ENCODE data around the gene TP73. TPM values are rescaled to one million over a fixed set of nuclear protein-coding genes. Genes with fewer than 3 reads are reported as not detected.

Gene TP73
- total RNA-seq, 1 donor = not detected

DNA sequence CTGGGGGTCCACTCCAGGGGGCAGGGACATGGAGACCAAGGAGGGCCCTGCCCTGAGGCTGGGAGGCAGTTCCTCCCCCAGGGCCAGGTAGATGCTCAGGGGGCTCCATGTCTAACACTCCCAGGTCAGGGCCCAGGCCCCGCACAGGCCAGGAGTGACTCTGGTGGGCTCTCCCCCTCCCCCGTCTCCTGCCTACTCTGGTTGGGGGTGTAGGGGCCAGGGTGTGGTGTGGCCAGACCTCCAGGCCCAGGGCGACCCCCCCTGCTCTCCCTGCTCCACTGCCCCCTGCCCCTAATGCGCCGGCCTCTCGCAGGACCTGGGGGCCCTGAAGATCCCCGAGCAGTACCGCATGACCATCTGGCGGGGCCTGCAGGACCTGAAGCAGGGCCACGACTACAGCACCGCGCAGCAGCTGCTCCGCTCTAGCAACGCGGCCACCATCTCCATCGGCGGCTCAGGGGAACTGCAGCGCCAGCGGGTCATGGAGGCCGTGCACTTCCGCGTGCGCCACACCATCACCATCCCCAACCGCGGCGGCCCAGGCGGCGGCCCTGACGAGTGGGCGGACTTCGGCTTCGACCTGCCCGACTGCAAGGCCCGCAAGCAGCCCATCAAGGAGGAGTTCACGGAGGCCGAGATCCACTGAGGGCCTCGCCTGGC, 80.2 kb downstream of the TP73 start:
- no peak overlapping the region for H3K4me3 ChIP-seq (ENCODE audit: low read depth, low read length)
- DNase-seq (ENCODE audit: low read depth) = no peak
- TF ChIP-seq, protein P1, sequence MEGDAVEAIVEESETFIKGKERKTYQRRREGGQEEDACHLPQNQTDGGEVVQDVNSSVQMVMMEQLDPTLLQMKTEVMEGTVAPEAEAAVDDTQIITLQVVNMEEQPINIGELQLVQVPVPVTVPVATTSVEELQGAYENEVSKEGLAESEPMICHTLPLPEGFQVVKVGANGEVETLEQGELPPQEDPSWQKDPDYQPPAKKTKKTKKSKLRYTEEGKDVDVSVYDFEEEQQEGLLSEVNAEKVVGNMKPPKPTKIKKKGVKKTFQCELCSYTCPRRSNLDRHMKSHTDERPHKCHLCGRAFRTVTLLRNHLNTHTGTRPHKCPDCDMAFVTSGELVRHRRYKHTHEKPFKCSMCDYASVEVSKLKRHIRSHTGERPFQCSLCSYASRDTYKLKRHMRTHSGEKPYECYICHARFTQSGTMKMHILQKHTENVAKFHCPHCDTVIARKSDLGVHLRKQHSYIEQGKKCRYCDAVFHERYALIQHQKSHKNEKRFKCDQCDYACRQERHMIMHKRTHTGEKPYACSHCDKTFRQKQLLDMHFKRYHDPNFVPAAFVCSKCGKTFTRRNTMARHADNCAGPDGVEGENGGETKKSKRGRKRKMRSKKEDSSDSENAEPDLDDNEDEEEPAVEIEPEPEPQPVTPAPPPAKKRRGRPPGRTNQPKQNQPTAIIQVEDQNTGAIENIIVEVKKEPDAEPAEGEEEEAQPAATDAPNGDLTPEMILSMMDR (IDR thresholded peaks at IDR 0.05; ENCODE audit: insufficient read depth, low read depth, low read length) = no peak

DNA sequence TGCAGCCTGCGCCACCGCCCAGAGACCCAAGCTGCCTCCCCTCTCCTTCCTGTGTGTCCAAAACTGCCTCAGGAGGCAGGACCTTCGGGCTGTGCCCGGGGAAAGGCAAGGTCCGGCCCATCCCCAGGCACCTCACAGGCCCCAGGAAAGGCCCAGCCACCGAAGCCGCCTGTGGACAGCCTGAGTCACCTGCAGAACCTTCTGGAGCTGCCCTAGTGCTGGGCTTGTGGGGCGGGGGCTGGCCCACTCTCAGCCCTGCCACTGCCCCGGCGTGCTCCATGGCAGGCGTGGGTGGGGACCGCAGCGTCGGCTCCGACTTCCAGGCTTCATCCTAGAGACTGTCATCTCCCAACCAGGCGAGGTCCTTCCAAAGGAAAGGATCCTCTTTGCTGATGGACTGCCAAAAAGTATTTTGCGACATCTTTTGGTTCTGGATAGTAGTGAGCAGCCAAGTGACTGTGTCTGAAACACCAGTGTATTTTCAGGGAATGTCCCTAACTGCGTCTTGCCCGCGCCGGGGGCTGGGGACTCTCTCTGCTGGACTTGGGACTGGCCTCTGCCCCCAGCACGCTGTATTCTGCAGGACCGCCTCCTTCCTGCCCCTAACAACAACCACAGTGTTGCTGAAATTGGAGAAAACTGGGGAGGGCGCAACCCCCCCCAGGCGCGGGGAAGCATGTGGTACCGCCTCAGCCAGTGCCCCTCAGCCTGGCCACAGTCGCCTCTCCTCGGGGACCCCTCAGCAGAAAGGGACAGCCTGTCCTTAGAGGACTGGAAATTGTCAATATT, 81.0 kb downstream of the TP73 start:
- TF ChIP-seq, protein P1 (IDR thresholded peaks at IDR 0.05; ENCODE audit: insufficient read depth, low read depth, low read length) = no peak
- DNase-seq (ENCODE audit: low read depth) = no peak
- H3K4me3 ChIP-seq (ENCODE audit: low read depth, low read length) = no peak overlapping the region

DNA sequence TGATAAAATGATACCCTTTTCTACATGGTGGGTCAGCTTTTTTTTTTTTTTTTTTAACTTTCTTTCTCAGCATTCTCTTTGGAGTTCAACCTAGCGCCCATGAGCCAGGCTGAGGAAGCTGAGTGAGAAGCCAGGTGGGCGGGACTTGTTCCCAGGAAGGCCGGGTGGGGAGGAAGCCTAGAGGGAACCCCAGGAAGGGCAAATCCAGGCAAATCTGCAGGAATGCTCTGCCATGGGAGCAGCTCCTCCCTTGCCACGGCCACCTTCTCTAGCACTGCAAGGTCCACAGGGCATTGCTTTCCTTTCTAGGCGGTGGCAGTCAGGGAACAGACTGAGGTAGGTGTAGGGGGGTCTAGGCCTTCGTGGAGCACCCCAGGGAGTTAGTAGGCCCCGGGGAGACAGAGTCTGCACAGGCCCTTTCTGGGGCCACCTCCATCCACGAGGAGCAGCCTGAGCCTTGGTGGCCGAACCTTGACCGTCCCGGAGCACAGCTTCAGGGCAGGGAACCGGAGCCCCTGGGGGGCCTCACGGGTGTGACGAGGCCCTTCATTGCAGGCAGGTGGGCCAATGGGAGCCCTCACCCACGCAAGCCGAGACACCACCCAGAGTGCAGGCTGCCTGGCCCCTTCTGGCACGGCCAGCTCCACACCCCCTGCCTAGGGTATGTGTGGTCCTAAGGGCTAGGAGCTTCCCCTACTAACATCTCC, 81.7 kb downstream of the TP73 start:
- TF ChIP-seq, protein P1 (IDR thresholded peaks at IDR 0.05; ENCODE audit: insufficient read depth, low read depth, low read length) = no peak
- H3K4me3 ChIP-seq (ENCODE audit: low read depth, low read length) = no peak overlapping the region
- DNase-seq (ENCODE audit: low read depth) = no peak

DNA sequence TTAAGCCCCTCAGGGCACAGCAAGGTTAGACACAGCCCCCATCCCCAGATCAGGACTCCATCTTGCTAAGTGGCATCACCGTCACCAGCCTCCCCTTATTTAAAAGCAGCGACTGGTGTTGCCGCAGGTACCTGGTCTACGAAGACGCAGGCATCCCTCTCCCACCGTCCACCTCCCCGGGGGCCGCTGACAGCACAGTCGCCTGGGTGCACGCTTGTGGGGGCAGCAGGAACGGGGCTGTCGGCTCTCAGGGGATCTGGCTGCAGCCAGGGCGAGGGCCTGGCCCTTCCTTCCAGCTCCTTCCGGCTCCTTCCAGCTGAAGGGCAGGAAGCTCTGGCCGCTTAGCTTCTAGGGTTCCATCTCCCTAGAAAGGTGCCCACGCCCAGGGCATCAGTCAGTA, 82.3 kb downstream of the TP73 start:
- TF ChIP-seq, protein P1 (IDR thresholded peaks at IDR 0.05; ENCODE audit: insufficient read depth, low read depth, low read length) = no peak
- H3K4me3 ChIP-seq (ENCODE audit: low read depth, low read length) = no peak overlapping the region
- DNase-seq (ENCODE audit: low read depth) = no peak

DNA sequence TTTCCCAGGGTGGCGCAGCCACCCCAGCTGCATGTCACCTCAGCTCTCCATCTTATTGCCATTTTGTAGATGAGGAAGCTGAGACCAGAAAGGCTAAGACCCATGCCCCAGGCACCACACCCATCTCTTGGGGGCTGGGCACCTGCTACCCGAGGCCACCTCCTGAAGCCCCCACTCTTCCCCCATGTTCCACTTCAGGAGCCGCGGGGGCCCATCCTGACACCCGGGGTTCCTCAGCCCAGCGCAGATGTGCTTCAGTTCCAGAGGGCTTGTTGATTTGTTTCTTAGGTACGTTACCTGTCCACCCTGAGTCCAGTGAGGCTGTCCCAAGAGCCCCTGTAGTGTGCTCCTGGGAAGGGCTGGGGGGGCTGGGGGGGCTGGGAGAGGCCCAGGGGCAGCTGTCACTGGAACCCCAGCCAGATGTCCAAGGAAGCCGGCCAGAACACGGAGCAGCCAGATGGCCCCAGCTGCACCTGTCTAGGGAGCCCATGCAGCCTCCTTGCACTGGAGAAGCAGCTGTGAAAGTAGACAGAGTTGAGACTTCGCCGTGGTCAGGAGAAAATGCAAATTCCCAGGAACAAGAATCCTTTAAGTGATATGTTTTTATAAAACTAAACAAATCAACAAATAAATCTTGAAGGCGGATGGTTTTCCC, 82.8 kb downstream of the TP73 start:
- H3K4me3 ChIP-seq (ENCODE audit: low read depth, low read length) = no peak overlapping the region
- TF ChIP-seq, protein P1 (IDR thresholded peaks at IDR 0.05; ENCODE audit: insufficient read depth, low read depth, low read length) = no peak
- DNase-seq (ENCODE audit: low read depth) = no peak

DNA sequence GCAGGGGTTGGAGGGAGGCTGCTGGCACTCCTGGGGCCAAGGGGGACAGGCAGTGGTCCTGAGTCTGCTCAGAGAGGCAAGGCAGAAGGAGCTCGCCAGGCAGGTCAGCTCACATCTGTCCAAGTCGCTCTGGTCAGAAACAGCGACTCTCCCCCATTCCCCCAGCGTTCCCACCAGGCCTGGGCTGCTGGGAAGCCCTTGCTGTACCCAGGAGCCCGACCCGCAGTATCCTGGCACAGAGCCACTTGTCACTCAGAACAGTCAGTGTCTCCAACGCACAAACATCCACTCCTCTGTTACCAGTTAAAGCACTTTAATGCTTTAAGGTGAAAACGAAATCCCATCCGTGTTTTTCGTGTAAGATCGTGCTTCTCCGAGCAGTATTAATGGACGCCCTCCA, 83.4 kb downstream of the TP73 start:
- TF ChIP-seq, protein P1 (IDR thresholded peaks at IDR 0.05; ENCODE audit: insufficient read depth, low read depth, low read length) = no peak
- no peak for DNase-seq (ENCODE audit: low read depth)

More for the DNA sequence above, 83.4 kb downstream of the TP73 start:
- no peak overlapping the region for H3K4me3 ChIP-seq (ENCODE audit: low read depth, low read length)
